Hematopoietic multipotent progenitor cell treated with erythropoietin and hydrocortisone succinate and interleukin-3 and kit ligand, for 17 days (in vitro differentiated cells): ENCODE results near the gene NDUFS4.
"Not testable (repeated sequence)": the region's sequence is repeated elsewhere in the genome, so short reads cannot be mapped to it uniquely, and the experiment has no call there.

Experiments
- DNase-seq: peaks from one replicate; pipeline ENCODE4 v3.0.0-alpha.2; 2015; ENCODE audit warnings: low spot score

The NDUFS4 gene

GRCh38 chr5:53665313-53665712, 104.9 kb downstream of the NDUFS4 start:
- DNase-seq = not testable (repeated sequence)

- no peak for DNase-seq
These were observed 107.2 kb downstream of the NDUFS4 start for GRCh38 chr5:53667621-53668020.

GRCh38 chr5:53671447-53671846, 111.0 kb downstream of the NDUFS4 start:
- DNase-seq = no peak

- DNase-seq = no peak
These were observed 113.7 kb downstream of the NDUFS4 start for GRCh38 chr5:53674121-53674520.

- DNase-seq = no peak
These were observed 117.2 kb downstream of the NDUFS4 start for GRCh38 chr5:53677632-53678031.

- no peak for DNase-seq
These were observed 118.7 kb downstream of the NDUFS4 start for GRCh38 chr5:53678981-53679660.

GRCh38 chr5:53681079-53681478, 120.6 kb downstream of the NDUFS4 start:
- DNase-seq = no peak

- DNase-seq = no peak
These were observed 130.6 kb downstream of the NDUFS4 start for GRCh38 chr5:53691014-53691413.

- DNase-seq = no peak
These were observed 134.1 kb downstream of the NDUFS4 start for GRCh38 chr5:53694520-53695022.

GRCh38 chr5:53710405-53710804, 150.0 kb downstream of the NDUFS4 start:
- DNase-seq = not testable (repeated sequence)

- no peak for DNase-seq
These were observed 151.9 kb downstream of the NDUFS4 start for GRCh38 chr5:53712327-53712726.

GRCh38 chr5:53713978-53714666, 153.7 kb downstream of the NDUFS4 start:
- DNase-seq = no peak

- DNase-seq = no peak
These were observed 154.2 kb downstream of the NDUFS4 start for GRCh38 chr5:53714667-53715010.

GRCh38 chr5:53726121-53726520, 165.7 kb downstream of the NDUFS4 start:
- no peak for DNase-seq

GRCh38 chr5:53730943-53731342, 170.5 kb downstream of the NDUFS4 start:
- DNase-seq = no peak
